ENCODE measurements around the gene GUCA2A. TPM values are rescaled to one million over a fixed set of nuclear protein-coding genes. Genes with fewer than 3 reads are reported as not detected.

Gene GUCA2A
- total and polyA plus RNA-seq, 2 of the 8 experiments (the other 6 are each of a cell fraction or from before 2014, with no cell fraction given): not detected

DNA sequence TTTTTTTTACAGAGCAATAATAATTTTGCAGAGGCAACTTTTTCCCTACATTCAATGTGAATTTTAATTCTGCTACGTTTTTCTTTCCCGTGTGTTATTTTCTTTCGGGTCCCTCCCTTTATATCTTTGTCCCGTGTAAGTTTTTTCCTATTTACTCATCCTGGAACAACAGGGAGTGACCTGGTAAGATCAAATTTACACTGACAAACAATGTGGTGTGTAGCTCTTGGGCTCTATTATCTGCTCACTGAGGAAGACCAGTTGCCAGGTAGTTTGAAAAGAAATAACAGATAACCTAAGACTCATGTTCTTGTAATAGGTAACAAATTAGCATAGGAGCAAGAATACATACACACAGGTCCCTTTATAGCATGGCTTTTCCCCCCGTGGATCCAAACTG is 33.7 kb upstream of the GUCA2A start (continued):
- no peak for TF ChIP-seq SIN3A (conservative IDR thresholded peaks at IDR 0.05 in 1 of 2, IDR thresholded peaks at IDR 0.05 in 1 of 2; ENCODE audit: low read depth in 1 of 2, low read length in 2 of 2)
- TF ChIP-seq CEBPB (IDR thresholded peaks at IDR 0.05; ENCODE audit: low read depth, low read length): no peak
- no peak for TF ChIP-seq TEAD4 (IDR thresholded peaks at IDR 0.05; ENCODE audit: low read depth, low read length)

Data from H1 (cell line).